Stimulated activated CD8-positive, alpha-beta memory T cell treated with anti-CD3 and anti-CD28 coated beads, Interleukin-4, amount 100 ng/mL, for 48 hours (primary cell): ENCODE data around the gene GPR132.
A peak's percentile ranks its signal among the peaks of the same experiment; 100 is the strongest.

Experiments
- DNase-seq: peaks from one replicate; pipeline ENCODE4 v3.0.0-alpha.2; 2020

The GPR132 gene

GRCh38 chr14:105059925-105060565 lies 5.2 kb downstream of the GPR132 start:
- no peak for DNase-seq

DNA sequence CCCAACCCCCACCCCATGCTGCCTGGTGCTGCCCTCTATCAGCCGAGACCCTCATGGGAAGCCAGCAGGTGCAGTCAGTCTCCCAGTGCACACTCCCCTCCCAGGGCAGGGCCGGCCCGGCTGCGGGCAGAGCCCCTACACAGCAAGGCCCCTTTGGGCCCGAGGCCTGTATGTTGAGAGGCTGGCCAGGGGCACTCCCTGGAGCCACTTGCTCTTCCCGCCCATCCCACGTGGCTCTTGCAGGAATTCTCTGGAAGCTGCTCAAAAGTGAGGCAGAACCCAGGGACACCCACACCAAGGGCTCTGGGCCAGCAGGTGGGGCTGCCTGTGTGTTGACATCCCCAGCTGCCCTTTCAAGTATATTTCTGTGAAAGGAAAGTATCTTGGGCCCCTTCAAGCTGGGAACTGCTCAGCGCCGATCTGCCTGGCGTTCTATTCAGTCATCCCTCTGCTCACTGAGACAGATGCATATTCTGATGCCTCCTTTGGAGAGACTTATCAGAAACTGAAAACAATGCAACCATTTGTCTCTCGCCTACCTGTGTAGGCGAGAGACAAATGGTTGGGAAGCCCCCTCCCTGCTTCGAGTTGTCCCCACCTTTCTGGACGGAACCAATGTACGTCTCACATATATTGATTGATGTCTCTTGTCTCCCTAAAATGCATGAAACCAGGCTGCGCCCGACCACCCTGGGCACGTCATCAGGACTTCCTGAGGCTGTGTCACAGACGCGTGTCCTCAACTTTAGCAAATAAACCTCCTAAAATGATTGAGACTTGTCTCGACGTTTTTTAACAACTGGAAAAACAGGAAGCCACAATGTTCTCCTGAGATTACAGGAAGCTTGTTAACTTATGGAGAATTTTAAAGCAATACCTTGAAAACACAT lies 6.0 kb downstream of the GPR132 start:
- DNase-seq: peak; percentile 77

DNA sequence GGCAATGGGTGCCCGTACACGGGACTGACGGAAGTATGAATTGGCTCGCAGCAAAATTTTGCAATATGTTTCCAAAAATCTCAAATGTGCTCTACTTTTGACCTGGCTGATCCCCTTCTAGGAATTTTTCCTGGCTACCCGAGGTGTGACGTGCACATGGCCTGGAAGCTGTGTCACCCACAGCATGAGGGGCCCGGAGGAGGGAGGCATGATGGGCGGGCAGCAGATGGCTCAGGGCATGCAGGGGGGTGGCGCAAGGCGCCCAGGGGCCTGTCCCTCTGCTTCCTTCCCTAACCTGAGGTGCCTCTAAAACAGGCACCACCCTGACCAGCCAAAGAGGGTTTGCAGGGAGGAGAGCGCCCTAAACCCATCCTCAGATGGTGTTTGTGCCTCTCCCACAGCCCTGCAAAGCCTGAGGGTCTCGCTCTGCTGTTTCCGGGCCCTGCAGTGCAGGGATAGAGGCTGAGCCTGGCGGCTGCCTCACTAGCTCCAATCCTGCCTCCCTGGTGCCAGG lies 6.7 kb downstream of the GPR132 start:
- no peak for DNase-seq

- no peak for DNase-seq
Observed at GRCh38 chr14:105056303-105056831, 8.9 kb downstream of the GPR132 start.

DNA sequence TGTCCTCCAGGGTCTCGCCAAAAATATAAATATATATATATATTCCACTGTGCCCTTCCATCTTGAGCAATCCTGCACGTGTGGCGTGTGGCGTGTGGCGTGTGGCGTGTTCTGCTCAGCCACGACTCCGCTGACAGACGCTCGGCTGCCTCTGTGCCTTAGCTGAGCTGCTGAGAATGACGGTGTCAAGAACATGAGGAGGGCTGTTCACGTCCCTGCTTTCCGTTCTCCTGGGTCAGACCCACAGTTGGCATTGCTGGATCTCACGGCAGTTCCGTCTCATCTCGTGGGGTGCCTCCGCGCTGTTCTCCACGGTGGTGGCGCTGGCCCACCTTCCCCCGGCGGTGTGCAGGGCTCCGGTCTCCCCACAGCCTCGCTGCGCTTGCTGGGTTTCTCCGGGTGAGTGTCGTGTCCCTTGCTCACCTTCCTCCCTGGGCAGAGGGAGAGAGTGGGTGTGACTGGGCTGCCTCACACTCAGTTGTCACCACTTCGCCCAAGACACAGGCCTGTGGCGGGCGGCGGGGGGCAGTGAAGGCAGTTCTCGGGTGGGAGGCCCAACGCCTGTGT lies 9.4 kb downstream of the GPR132 start:
- DNase-seq: no peak

DNA sequence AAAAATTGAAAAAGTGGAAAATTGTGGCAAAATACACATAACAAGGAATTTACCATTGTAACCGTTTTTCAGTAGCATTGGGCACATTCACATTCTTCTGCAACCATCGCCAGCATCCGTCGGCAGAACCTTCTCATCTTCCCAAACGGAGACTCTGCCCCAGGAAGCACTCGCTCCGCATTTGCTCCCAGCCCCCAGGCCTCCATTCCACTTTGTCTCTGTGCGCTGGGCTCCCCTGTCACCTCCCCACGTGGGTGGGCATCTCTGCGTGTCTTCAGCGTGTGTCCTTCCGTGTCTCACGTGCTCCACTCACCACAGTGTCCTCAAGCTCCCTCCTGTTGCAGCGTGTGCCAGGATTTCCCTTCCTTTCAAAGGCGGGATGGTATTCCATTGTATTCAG lies 9.9 kb downstream of the GPR132 start:
- no peak for DNase-seq

DNA sequence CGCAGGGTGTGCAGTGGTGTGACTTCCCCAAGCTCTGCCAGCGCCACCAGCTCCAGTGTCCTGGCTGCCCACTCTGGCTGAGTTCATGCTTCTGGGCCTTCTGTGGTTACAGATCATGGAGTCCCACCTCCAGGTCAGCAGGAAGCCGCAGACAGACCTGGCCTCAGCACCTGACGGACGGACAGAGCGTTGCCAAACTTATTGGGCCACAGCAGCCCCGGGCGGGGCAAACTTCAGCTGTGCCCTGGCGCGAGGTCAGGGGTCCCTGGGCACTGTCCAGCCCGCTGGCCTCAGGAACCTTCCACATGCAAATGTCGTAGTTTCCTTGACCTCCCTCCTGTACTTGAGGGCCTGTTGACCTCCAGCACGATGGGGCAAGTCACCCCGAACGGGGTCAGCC lies 11.2 kb downstream of the GPR132 start:
- no peak for DNase-seq

- DNase-seq: no peak
Observed at GRCh38 chr14:105053421-105053820, 11.8 kb downstream of the GPR132 start.

DNA sequence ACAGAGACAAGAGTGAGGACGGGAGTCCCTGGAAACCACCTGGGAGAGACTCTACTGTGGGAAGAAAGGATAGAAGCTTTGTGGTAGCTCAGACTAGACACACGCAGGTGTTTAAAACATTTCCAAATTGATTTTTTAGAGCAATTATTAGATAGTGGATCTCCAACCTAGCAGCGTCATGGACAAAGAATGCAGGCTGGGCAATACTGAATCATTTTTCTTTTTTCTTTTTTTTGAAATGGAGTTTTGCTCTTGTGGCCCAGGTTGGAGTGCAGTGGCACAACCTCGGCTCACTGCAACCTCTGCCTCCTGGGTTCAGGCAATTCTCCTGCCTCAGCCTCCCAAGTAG lies 13.1 kb downstream of the GPR132 start:
- no peak for DNase-seq

GRCh38 chr14:105051182-105052109 lies 13.8 kb downstream of the GPR132 start:
- no peak for DNase-seq

DNA sequence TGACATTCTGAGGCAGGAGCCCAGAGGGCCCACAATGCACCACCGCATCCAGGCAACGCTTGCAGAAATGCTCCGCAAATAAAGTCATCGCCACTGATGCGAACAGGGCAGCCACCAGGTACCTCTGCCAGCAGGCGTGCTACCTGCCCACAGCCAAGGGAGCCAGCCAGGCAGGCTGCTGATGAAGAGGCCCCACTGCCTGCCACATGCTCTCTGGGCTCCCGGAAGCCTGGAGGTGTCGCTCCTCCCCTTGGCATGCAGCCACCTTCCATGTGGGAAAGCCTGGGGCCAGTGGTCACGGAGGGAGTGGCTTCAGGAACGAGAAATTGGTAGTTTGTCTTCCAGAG lies 14.7 kb downstream of the GPR132 start:
- DNase-seq: no peak

- no peak for DNase-seq
Observed at GRCh38 chr14:105049753-105050550, 15.3 kb downstream of the GPR132 start.

GRCh38 chr14:105047283-105048016 lies 17.8 kb downstream of the GPR132 start:
- peak; percentile 54 for DNase-seq

- no peak for DNase-seq
Observed at GRCh38 chr14:105046891-105047282, 18.3 kb downstream of the GPR132 start.

DNA sequence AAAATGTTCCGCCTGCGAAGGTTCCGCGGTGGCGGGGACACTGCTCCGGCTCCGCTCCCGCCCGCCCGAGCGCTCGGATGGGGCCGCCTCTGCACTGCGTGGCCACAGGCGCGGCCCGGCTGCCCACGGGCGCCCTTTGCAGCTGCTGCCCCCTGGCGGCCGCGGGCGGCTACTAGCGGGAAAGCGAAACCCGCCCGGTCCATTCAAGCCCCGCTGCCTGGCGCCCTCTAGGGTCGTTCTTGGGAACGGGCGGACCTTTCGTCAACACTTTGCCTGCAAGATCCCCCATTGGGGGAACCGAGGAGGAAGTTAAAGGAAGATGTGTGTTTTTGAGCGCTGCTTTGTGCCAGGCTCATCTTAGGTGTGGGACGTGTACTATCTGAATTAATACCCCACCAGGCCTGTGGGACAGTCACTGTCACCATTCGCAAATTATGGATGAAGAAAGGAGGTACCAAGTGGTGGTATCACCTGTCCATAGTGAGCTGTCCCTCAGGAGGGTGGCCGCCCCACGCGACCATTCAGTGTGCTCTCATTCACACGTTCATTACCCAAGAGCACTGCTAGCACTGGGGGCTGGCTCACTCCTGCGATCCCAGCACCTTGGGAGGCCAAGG lies 19.4 kb downstream of the GPR132 start:
- DNase-seq: peak; percentile 98

DNA sequence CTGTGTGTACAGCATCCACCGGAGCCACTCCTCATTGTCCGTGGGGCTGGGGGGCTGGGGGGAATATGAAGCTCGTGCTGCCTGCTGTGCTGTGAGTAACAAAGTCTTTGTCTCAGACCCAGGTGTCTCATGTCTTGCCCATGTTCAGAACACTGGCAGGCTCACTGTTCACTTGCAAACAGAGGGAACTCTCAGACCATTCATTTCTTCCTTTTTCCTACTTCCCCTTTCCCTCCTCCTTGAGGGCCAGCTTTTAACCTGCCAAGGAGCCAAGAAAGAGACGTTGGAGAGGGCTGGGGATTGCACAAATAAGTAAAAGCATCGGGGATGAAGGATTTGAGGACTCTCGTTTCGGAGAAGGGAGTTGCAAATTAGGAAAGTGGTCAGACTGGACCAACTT lies 21.6 kb downstream of the GPR132 start:
- no peak for DNase-seq

- no peak for DNase-seq
Observed at GRCh38 chr14:105042813-105043212, 22.4 kb downstream of the GPR132 start.

DNA sequence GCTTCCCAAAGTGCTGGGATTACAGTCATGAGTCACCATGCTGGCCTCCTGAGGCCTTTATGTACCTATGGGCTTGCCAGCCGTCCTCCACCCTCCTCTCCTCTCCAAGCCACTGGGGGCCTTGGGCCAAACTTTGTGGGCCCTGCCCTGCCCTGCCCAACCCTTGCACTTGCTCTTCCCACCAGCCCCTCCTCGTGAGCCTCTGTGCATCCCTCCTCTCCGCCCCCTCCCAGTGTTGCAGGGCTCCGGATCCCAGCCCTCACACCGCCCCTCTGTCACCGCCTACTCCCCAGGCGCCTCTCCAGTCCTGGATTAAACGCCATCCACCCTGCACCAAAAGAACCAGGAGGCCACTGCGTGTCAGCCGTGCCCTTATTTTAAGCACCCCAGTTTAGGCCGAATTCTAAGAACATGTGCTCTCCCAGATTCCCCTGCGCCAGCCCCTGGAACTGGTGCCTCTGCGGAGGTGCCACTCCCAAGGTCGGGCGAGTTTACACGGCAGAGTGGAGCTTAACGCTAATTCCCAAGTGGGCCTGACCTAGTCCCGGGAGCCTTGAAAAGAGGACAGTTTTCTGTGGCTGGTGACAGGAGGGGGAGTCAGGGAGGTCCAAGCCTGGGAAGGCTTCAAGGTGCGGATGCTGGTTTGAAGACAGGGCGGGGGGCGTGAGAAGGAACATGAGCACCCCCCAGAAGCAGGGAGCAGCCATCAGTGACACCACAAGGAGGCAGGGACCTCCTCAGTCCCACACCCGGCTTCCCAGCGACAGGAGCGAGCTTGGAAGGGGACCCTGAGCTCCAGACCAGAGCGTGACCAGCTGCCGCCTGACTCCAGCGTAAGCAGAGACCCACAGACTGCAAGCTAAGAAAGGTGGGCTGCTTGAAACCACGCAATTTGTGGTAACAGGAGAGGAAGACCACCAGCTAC lies 23.1 kb downstream of the GPR132 start:
- DNase-seq: no peak

DNA sequence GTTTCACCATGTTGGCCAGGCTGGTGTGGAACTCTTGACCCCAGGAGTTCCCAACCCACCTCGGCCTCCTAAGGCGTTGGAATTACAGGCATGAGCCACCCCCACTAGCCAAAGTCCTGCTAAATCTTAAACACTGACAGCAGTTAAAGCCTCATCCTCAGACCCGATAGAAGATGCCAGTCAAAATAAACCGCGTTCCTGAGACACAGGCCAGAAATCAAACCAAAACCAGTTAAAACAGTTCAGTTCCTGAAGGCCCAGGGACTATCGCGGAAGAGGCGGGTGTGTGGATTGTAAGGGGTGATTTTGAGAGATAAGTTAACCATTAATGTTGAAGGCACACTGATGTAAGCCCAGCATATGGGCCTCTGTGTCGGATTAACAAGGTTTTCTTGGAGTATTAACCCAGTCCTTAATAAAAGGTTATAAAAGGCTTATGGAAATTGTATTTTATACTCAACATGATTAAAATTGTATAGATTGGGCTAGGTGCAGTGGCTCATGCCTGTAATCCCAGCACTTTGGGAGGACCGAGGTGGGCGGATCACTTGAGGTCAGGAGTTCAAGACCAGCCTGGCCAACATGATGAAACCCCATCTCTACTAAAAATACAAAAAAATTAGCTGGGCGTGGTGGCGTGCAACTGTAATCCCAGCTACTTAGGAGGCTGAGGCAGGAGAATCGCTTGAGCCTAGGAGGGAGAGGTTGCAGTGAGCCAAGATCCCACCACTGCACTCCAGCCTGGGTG lies 25.6 kb downstream of the GPR132 start:
- DNase-seq: no peak
